Stimulated activated CD8-positive, alpha-beta memory T cell treated with anti-CD3 and anti-CD28 coated beads, Interleukin-12 subunit alpha, Interleukin-12 subunit beta, amount 100 ng/mL, for 24 hours (primary cell): ENCODE measurements around the gene BMP8A.
"Not testable (repeated sequence)": the region's sequence is repeated elsewhere in the genome, so short reads cannot be mapped to it uniquely, and the experiment has no call there.

Experiments
- DNase-seq: peaks from one replicate; pipeline ENCODE4 v3.0.0-alpha.2; 2020; ENCODE audit errors: extremely low read depth

BMP8A gene

DNA sequence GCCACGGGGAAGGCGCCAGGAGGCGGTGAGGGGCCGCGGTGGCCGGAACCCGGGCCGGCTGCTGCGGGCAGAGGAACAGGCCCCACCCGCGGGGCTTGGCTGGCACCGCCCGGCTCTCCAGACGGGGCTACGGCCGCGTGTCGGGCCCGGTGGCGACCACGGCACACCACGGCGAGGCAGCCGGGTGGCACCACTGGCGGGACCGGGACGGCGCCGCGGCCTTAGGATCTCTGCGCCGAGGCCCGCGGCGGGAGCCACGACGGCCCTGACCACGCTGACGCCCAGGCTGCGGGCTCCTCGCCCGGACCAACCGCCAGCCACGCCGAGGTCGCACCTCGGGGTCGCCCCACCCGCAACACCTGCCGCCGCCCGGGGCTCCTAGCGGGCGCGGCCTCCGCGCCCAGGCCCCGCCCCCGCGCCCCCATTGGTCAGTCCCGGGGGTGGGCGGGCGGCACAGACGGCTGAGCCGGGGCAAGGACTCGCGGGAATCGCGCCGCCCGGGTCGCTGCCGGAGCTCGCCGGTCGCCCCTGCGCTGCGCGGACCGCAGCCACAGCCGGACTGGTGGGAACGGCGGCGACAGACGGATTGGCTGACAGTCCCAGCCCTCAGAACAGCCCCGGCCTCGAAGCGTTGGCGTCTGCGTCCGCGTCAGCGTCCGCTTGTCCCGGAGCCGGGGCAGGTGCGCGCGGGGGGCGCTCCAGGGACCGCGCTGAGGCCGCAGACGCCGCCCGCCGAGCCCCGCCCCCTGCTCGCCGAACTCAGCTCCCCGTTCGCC, at the start of gene BMP8A:
Gene BMP8A, plus strand, starts transcription at position 491 of the 776 bp plus-strand sequence. CDS start 356 bp downstream, outside the sequence.
- DNase-seq = peak; percentile 34

DNA sequence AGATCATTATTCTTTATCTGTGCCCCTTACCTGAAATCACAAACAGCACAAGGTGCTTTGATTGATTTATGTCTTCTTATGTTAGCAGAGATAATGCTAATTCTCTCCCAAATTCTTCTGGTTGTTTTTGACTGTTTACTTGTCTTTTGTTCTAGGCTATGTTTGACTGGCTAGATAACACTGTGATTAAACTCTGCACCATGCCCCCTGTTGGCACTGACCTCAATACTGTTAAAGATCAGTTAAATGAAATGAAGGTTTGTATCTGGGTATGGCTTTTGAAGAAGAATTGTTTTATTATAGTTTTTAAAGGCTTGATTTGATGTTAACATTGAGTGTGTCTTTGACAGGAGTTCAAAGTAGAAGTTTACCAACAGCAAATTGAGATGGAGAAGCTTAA, 49.6 kb upstream of the BMP8A start:
- no peak for DNase-seq

DNA sequence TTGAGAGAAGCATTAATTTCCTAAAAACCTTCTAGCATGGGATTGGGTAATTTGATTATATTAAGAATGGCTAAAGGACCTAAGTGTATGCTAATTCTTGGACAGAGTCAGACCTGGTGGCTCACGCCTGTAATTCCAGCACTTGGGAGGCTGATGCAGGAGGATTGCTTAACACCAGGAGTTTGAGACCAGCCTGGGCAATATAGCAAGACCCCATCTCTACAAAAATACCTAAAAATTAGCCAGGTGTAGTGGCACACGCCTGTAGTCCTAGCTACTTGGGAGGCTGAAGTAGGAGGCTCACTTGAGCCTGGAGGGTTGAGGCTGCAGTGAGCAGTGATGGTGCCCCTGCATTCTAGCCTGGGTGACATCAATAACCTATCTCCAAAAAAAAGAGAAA, 45.9 kb upstream of the BMP8A start:
- no peak for DNase-seq

- no peak for DNase-seq
Observed at GRCh38 chr1:39446986-39447567, 44.4 kb upstream of the BMP8A start.

DNA sequence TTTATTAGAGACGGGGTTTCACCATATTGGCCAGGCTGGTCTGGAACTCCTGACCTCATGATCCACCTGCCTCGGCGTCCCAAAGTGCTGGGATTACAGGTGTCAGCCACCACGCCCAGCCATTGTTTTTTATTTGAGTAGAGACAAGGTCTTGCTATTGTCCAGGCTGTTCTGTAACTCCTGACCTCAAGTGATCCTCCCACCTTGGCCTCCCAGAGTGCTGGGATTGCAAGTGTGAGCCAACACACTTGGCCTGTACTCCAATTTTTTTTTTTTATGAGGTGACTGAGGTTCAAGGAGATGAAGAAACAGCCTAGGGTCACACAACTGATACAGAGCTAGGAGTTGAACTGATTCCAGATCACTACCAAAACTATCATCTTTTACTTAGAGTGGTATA, 41.4 kb upstream of the BMP8A start:
- not testable (repeated sequence) for DNase-seq

DNA sequence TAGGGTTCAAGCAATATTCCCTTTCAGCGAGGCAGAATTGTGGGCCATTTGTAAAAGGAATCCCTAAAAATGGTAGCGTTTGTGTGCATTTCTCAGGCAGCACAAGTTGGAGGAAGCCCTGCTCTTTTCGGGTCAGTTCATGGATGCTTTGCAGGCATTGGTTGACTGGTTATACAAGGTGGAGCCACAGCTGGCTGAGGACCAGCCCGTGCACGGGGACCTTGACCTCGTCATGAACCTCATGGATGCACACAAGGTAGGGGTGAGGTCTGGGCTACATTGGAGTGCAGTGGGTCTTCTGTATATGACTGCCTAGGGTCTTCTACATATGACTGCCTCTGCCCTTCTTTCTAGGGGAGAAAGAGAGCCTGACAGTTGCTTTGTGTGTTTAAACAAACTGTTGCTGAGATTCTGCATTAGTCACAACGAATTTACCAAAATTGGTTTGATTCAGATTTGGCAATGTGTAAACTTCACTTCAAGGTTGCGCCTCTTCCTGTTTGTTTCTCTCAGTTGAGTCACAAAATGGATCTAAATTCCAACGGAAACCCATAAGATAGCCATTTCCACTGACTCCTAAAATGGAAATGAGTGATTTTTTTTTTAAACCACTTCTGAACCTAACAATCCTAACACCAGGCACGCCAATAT, 40.4 kb upstream of the BMP8A start:
- DNase-seq = no peak

DNA sequence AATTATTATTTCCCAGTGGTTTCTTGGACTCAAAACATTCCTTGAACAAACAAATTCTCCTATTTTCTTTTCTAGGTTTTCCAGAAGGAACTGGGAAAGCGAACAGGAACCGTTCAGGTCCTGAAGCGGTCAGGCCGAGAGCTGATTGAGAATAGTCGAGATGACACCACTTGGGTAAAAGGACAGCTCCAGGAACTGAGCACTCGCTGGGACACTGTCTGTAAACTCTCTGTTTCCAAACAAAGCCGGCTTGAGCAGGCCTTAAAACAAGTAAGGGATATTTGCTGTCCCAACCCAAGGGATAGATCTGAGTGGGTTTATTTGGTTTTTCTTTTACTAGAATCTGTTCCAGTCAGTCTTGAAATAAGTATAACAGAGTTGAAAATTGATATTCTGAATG, 39.4 kb upstream of the BMP8A start:
- no peak for DNase-seq

GRCh38 chr1:39452540-39452939, 38.9 kb upstream of the BMP8A start:
- no peak for DNase-seq

DNA sequence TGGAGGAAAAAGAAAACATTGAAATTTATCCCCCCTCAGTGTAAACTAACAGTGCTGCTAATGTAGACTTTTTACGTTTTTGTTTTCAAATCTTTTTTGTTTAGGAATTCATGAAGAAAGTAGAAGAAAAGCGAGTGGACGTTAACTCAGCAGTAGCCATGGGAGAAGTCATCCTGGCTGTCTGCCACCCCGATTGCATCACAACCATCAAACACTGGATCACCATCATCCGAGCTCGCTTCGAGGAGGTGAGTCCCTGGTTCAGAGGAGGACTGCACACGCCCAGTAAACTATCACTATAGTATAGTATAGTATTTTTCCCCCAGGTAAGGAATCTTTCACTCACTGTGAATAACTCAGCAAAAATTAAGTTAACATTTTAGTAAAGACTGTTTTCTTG, 37.8 kb upstream of the BMP8A start:
- no peak for DNase-seq

DNA sequence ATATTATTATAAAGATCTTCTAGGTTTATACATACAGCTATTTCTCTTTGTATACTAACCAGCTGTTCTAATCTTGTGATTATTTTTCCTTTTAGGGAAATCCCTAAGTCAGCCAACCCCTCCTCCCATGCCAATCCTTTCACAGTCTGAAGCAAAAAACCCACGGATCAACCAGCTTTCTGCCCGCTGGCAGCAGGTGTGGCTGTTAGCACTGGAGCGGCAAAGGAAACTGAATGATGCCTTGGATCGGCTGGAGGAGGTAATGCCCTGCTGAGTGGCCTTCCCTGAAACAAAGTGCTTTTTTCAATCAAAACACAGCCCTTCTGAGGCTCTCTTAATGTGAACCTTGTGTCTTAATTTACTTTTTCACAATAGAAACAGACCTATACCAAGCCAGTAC, 32.4 kb upstream of the BMP8A start:
- no peak for DNase-seq

GRCh38 chr1:39462074-39462473, 29.4 kb upstream of the BMP8A start:
- DNase-seq = no peak

DNA sequence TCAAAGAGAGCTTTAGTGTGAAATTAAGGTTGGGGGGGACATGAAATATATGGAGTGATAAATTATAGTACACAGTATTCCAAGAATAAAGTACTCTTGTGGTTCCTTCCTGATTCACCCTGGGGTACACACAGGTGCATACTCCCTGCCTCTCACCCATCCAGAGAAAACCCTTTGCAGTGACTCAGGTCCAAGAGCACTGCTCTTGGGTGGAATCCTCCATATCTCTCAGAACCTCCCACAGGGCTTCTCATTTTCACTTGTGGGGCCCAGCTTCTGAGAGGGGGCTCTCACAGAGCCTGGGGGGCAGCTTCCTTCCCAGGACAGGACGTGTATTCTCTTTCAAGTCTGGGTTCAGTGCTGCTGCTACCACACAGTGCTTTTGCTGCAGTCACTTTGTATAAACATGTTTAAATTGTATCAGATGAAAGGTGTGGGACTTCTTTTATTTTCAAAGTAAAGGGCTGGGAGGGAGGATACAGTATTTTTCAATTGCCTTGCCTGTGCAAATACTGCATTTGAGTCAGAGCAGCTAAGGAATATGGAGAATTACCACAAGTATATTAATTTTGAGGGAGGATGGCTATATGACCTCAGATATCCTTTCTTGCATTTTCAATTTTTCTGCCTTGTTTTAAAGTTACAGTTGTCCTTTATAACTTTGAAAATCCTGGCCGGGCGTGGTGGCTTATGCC, 24.9 kb upstream of the BMP8A start:
- DNase-seq = no peak

DNA sequence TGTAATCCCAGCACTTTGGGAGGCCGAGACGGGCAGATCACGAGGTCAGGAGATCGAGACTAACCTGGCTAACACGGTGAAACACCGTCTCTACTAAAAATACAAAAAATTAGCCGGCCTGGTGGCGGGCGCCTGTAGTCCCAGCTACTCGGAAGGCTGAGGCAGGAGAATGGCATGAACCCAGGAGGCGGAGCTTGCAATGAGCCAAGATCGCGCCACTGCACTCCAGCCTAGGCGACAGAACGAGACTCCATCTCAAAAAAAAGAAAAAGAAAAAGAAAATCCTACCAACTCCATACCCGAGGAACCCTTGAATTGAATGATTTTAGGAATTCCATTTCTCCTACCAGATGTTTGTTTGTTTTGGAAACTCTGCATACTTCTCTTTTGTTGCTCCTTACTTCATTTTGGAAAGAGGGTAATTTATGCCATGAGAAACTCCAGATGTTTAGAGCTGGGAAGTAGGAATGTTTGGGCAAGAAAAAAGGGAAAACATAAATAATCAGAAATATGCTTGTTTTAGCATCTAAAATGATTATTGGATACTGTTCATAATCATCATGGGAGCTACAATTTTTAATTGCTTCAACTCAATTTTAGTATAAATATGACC, 24.2 kb upstream of the BMP8A start:
- not testable (repeated sequence) for DNase-seq

GRCh38 chr1:39469150-39469549, 22.3 kb upstream of the BMP8A start:
- no peak for DNase-seq

DNA sequence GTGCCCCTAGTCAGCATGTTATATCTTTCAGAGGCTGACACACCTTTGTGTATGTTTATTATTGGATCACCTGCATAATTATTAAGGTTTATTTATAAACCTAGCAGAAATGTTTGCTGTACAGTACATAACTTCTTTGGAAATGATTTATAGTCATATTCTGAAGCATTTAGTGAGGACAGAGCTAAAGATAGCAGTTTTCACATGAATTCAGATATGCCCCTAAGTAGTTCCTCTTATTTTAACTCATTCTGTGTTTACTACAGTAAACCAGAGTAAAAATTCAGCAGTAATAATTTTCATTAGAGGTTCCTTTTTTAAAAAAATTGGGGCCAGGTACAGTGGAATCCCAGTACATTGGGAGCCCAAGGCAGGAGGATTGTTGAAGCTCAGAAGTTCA, 21.4 kb upstream of the BMP8A start:
- DNase-seq = no peak

GRCh38 chr1:39472826-39473225, 18.6 kb upstream of the BMP8A start:
- DNase-seq = no peak

DNA sequence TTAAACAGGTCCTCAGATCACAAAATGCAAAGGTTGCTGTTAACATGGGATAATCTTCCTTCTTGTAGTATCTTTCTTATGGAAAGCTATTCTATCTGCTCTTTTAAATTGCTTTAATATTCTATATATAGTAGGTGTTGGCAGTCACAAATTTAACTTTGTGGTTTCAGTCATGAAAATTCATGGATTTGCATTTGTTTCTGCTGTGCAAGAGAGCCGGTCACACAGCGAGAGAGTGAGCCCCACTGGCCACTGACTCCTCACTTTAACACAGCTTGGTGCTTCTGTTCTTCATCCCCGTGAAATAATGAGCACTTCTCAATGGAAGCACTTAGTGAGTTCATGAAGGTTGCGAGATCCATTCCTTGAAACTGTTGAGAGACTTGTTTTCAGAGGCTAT, 18.1 kb upstream of the BMP8A start:
- no peak for DNase-seq

- DNase-seq = no peak
Observed at GRCh38 chr1:39474810-39475209, 16.6 kb upstream of the BMP8A start.

- DNase-seq = not testable (repeated sequence)
Observed at GRCh38 chr1:39475551-39475950, 15.9 kb upstream of the BMP8A start.

DNA sequence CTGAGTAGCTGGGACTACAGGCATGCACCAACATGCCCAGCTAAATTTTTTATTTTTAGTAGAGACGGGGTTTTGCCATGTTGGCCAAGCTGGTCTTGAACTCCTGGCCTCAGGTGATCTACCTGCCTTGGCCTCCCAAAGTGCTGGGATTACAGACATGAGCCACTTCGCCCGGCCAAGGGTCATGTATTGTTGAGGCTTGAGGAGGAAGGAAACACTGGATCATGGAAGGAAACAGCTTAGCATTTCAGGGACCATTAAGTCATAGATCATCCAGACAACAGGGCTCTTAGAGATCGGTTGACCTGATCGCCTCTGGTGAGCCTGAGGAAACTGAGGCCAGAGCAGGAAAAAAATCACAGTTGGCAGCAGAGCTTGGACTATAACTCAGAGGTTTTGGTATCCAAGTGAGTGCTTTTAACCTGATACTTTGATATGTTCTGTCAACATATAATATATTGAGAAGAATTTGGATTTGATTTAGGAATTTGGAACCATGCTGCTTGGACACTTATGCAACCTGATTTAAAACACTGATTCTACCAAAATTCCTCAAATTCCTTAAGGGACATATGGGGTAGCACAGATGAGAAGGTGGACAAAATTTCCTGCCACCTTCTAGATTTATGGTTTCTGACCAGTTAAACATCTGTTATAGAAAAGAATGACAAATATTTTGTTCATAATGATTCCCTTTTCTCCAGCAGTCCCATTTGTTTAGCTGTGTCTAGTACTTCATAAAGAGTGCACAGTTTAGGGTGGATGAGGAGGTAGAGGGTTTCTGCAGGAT, 13.1 kb upstream of the BMP8A start:
- no peak for DNase-seq

- DNase-seq = no peak
Observed at GRCh38 chr1:39481289-39481688, 10.1 kb upstream of the BMP8A start.
